HG03575 (cell line): ENCODE data around the gene APIP.

Source experiments
- ATAC-seq: cut with Tn5 transposase; IDR thresholded peaks from one replicate; pipeline ENCODE4 v1.9.1; 2021; ENCODE audit not compliant: unreplicated experiment, insufficient number of reproducible peaks, low FRiP score; ENCODE audit errors: extremely low read depth

The APIP gene

GRCh38 chr11:34916015-34916842, at the start of gene APIP, which contains the start of gene PDHX:
Gene APIP, minus strand, starts transcription at chr11:34916379. Its CDS starts 95 bp downstream, at chr11:34916284.
Gene PDHX, plus strand, starts transcription at chr11:34916618. Its CDS starts 38 bp downstream, at chr11:34916656.
- peak; percentile 82 for ATAC-seq

- ATAC-seq, result no peak
Measured at GRCh38 chr11:34964610-34965331, 48.6 kb upstream of the APIP start.

- no peak for ATAC-seq
Measured at GRCh38 chr11:34963351-34963750, 47.2 kb upstream of the APIP start.

GRCh38 chr11:34962034-34962433, 45.9 kb upstream of the APIP start:
- no peak for ATAC-seq

GRCh38 chr11:34960277-34960676, 44.1 kb upstream of the APIP start:
- no peak for ATAC-seq

- no peak for ATAC-seq
Measured at GRCh38 chr11:34959770-34960169, 43.6 kb upstream of the APIP start.

GRCh38 chr11:34957606-34958005, 41.4 kb upstream of the APIP start:
- no peak for ATAC-seq

- ATAC-seq, result no peak
Measured at GRCh38 chr11:34957206-34957605, 41.0 kb upstream of the APIP start.

GRCh38 chr11:34953955-34954354, 37.8 kb upstream of the APIP start:
- ATAC-seq, result no peak

- no peak for ATAC-seq
Measured at GRCh38 chr11:34948696-34949095, 32.5 kb upstream of the APIP start.

- ATAC-seq, result no peak
Measured at GRCh38 chr11:34944692-34945091, 28.5 kb upstream of the APIP start.

- ATAC-seq, result no peak
Measured at GRCh38 chr11:34941688-34942087, 25.5 kb upstream of the APIP start.

GRCh38 chr11:34940026-34940677, 24.0 kb upstream of the APIP start:
- ATAC-seq, result no peak

GRCh38 chr11:34938611-34939010, 22.4 kb upstream of the APIP start:
- no peak for ATAC-seq

- no peak for ATAC-seq
Measured at GRCh38 chr11:34936945-34937629, 20.9 kb upstream of the APIP start.

GRCh38 chr11:34929794-34930763, 13.9 kb upstream of the APIP start:
- no peak for ATAC-seq

GRCh38 chr11:34928960-34929680, 12.9 kb upstream of the APIP start:
- ATAC-seq, result no peak
